Mucosa of gallbladder (tissue), 1 donor: Measurements from ENCODE around the gene FGF6. TPM values are rescaled to one million over a fixed set of nuclear protein-coding genes. Genes with fewer than 3 reads are reported as not detected.

Experiments used
- DNase-seq: peaks from one replicate; pipeline ENCODE4 v3.0.0-alpha.2; 2020; ENCODE audit warnings: low spot score
- total RNA-seq: library from RNA; stranded (reverse); gene quantifications from one replicate; pipeline ENCODE4 v1.2.1, GENCODE V29; 2021
- donor health status: DM: no; HTN: no; CAD: no.

Gene FGF6
- total RNA-seq, 1 donor from 2014 or later = not detected

GRCh38 chr12:4447151-4447550 lies 1.5 kb upstream of the FGF6 start:
- peak; percentile 0 for DNase-seq

- DNase-seq = no peak
These were observed 720 bp upstream of the FGF6 start for GRCh38 chr12:4446335-4446734.

DNA sequence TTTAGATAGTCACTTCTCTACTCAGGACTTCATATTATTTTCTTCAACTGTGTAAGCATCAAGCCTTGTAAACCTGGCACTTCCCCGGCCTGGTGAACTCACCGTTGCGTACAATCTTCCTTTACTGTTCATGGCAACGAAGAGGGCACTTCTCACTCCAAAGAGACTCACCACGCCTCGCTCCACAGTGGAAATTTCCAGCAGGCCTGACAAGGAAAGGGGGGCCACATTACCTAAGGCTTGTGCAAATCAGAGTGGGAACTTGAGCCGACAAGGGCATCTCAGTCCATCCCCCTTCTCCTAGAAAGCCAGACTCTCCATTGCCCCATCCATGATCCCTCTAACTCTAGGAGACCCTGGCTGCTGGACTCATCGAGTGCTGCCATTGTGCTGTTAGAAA lies 1.6 kb downstream of the FGF6 start:
- no peak for DNase-seq

- peak; percentile 6 for DNase-seq
These were observed 2.0 kb downstream of the FGF6 start for GRCh38 chr12:4443616-4444015.

- peak; percentile 7 for DNase-seq
These were observed 4.0 kb downstream of the FGF6 start for GRCh38 chr12:4441355-4442335.

GRCh38 chr12:4440187-4440941 lies 5.3 kb downstream of the FGF6 start:
- peak; percentile 1 for DNase-seq

GRCh38 chr12:4439736-4440135 lies 5.9 kb downstream of the FGF6 start:
- peak; percentile 1 for DNase-seq

DNA sequence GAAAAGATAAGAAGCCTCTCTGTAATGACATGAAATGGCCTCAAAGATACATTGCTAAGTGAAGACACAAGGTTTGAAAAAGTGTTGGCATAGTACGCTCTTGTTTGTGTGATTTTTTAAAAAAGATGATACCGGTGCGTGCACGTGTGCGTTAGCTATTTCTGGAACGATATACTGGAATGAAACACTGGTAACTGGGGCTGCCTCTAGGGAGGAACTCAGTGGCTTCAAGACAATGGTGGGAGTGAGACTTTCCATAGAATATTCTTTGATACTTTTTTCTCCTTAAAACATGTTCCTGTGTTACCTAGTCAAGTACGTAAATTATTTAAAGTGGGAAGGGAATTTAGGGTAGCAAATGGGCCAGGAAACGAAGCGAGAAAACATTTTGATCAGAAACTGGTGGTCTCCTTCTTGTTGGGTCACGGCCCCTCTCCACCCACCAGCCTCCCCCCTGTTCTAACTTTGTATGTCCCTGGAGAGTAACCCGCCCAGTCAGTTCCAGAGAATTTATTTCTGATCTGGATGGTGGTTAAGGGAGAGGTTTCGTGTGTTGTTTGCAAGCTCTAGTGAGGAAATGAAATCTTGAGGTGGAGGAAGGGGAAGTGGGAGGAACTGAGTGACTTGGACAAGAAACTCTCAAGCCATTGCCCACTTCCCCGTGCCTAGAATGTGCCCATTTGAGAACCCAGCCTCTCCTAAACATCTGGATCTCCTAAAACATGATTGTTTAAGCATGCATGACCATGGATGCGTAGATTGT lies 6.6 kb downstream of the FGF6 start:
- no peak for DNase-seq

- no peak for DNase-seq
These were observed 10.1 kb downstream of the FGF6 start for GRCh38 chr12:4435537-4435936.

DNA sequence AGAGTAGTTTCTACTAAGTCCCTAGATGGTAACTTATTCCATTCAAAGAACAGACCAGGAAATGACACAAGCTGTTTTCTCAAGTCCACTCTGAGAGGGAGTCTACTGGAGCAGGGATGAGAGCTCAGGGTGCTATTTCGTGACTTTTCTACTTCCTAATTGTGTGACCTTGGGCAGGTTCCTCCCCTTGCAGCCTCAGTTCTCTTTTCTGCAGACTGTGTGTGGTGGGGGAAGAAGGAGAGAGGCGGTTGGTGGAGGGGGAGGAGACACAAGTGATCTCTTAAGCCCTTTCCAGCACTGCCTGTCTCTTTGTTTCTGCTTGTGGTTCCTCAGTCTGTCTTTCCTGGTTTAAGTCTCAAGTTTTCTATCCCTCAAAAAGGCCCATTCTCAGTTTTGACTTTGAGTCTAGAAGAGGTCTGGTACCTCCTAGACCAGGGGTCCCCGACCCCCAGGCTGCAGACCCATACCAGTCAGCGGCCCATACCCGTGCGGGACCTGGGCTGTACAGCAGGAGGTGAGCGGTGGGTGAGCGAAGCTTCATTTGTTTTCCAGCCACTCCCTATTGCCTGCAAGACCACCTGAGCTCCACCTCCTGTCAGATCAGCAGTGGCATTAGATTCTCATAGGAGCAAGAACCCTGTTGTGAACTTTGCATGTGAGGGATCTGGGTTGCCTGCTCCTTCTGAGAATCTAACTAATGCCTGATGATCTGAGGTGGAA lies 10.7 kb downstream of the FGF6 start:
- no peak for DNase-seq

GRCh38 chr12:4434301-4434700 lies 11.3 kb downstream of the FGF6 start:
- DNase-seq = no peak

DNA sequence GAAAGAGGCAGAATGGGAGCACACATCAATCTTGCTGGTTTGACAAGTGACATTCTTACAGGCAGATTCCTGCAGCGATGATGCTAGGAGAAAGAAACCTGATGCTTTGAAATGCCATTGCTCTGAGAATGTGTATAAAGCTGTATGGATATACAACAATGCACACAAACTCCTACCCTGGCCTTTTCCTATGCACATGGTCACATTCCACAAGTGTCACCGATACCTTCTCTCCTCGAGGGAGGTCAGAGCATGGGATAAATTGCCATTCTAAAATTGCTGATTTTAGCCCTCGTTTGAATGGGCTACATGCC lies 11.9 kb downstream of the FGF6 start:
- DNase-seq = no peak

DNA sequence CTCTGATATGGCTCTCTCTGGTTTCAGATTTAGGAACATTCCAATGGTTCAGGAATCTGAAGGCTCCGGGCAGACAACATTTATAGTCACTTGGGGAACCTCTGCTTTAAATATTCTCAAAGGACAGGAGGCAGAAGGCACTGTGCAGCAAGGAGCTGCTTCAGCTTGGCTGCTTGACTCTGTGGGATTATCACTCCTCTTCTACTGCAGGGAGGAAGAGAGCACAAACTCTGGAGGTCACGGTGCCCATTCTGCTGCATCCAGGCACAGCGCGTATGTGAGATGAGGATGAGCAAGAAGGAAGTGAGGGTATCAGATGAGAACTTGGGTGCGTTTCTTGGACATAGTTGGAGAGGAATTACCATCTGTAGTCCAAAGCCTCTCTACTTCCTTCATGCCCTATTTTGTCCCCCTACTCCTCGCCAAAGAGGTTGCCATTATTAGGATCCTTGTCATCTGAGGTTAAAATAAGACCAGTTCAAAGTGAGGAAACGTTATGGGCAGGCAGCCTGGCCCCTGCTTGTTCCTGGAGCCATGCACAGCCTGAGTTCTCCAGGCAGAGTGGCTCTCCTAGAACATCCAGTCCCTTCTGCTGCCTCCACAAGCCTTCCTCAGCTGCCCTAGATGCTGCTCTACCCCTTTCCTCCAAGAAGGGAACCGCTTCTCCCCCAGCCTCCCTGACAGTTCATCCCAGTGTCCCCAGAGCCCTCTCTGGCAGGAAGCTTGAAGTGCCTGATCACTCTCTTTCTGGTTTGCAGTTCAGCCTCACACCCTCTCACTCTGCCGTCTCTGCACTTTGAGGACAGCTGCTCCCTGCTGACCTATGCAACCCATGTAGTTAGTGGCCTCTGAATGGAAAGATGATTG lies 12.5 kb downstream of the FGF6 start:
- no peak for DNase-seq

DNA sequence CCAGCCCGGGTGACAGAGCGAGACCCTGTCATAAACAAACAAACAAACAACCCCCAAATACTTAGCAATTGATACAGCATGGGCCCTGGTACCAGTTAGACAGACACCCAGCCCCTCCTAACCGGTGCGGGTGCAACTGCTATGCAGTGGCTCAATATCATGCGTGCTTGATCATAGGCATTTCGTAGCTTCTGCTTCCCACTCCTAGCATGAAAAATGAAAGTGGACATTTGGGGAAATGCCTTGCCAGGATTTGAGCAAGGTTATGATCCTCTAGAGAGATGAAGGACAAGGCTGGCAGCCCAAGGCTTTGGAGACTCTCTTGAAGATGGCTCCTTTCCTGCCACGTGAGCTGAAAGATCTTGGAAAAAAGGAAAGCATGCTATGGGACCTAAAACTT lies 13.7 kb downstream of the FGF6 start:
- no peak for DNase-seq

DNA sequence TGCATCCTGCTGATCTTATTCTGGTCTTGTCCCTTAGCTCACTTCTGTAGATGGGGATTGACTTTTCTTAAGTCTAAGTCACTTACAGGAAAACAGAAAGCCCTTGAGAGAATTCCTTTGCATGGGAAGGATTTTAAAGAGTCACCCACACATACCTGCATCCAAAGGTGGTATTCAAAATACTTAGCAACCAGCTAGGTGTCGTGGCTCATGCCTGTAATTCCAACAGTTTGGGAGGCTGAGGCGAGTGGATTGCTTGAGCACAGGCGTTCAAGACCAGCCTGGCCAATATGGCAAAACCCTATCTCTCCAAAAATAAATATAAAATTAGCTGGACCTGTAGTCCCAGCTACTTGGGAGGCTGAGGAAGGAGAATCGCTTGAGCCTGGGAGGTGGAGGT lies 14.2 kb downstream of the FGF6 start:
- DNase-seq = no peak

DNA sequence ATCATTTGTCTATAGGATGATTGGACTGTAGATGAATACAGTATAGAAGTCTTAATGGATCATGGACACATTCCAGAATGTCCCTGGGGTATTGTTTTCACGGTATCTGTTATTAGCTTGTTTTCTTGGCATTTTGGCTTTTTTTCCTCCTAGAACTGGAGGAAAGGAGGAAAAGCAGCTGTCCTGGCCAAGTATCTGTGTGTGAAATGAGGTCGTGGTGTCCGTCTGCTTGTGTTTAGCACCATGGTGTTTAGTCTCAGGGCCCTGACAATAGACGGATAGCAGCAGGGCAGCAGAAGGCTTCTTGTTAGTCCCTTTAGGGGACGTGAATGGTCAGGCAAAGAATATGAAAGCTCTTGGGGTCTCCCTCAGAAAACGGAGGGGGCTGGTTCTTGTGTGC lies 21.2 kb downstream of the FGF6 start:
- no peak for DNase-seq

GRCh38 chr12:4423528-4424195 lies 22.0 kb downstream of the FGF6 start:
- DNase-seq = no peak

GRCh38 chr12:4422985-4423384 lies 22.6 kb downstream of the FGF6 start:
- DNase-seq = no peak

DNA sequence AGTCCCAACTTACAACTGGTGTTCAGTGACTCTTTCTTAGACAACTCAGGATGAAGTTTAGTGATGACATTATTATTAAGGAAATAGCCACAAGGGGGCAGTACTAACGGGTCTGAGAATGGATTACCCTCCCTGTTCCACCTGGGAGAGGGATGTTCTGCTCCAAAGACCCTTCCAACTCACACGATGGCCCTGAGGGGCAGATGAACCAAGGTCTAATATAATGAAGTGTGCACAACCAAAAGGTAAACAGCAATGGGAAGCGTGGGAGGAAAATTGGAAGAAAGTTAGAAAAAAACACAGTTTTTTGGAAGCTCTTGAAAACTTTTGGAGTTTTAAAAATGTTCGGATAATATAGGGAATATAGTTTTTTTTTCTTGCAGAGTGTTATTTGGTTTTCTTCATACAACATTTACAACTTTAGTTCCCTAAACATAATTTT lies 24.0 kb downstream of the FGF6 start:
- no peak for DNase-seq

GRCh38 chr12:4420138-4420670 lies 25.4 kb downstream of the FGF6 start:
- no peak for DNase-seq
